K562 (cell line): Measurements from ENCODE around the gene PRKAA1. TPM values are rescaled to one million over a fixed set of nuclear protein-coding genes. Genes with fewer than 3 reads are reported as not detected.
A peak's percentile ranks its signal among the peaks of the same experiment; 100 is the strongest.

Experiments
- BCOR ChIP-seq: fragments of 450-650 bp; IDR thresholded peaks from 2 replicates; pipeline ENCODE4 v1.6.1; 2016
- E4F1 ChIP-seq: fragments of 250-450 bp; sonication (Bioruptor Pico); IDR thresholded peaks from 2 replicates; pipeline ENCODE4 v1.5.0; 2021; ENCODE audit warnings: mild to moderate bottlenecking, borderline replicate concordance
- GTF2F1 ChIP-seq: IDR thresholded peaks from 2 replicates; pipeline ENCODE4 v1.6.1; 2011; ENCODE audit warnings: low read depth, low read length, improper control_type of control experiment
- HBP1 ChIP-seq: fragments of 450-650 bp; formaldehyde crosslinking; IDR thresholded peaks from 2 replicates; pipeline ENCODE4 v1.4.0; 2022; ENCODE audit warnings: missing genetic modification characterization
- HINFP ChIP-seq: fragments of 450-650 bp; conservative IDR thresholded peaks from 2 replicates; pipeline ENCODE4 v1.6.1; 2016; ENCODE audit warnings: missing genetic modification characterization, low read depth, mild to moderate bottlenecking, control low read depth, missing compliant biosample characterization
- HMGN3 ChIP-seq: IDR thresholded peaks from 2 replicates; pipeline ENCODE4 v1.6.1; 2011; ENCODE audit warnings: borderline replicate concordance, low read depth, mild to moderate bottlenecking, mixed read lengths, low read length; ENCODE audit not compliant: insufficient read length; ENCODE audit errors: extremely low read depth
- MBD2 ChIP-seq: sonication (generic); IDR thresholded peaks from 2 replicates; pipeline ENCODE4 v1.6.1; 2016; ENCODE audit warnings: low read depth, borderline replicate concordance
- MNT ChIP-seq, 2 experiments: fragments of 450-650 bp; conservative IDR thresholded peaks; 2 replicates each; pipeline ENCODE4 v1.6.1; 2017; ENCODE audit warnings: mild to moderate bottlenecking in 2 of 2, moderate library complexity in 2 of 2
- MYC ChIP-seq, 2 experiments: fragments of 250-450 bp in 1 of 2; sonication (Bioruptor Pico) in 1 of 2; IDR thresholded peaks; 2 replicates each; pipeline versions ENCODE4 v1.5.1 to v1.6.1; 2012 to 2021; ENCODE audit warnings: low read depth in 2 of 2, borderline replicate concordance in 1 of 2, improper control_type of control experiment in 1 of 2, low read length in 1 of 2, mild to moderate bottlenecking in 1 of 2, moderate library complexity in 1 of 2
- PML ChIP-seq: IDR thresholded peaks from 2 replicates; pipeline ENCODE4 v1.6.1; 2012; ENCODE audit warnings: low read length, inconsistent platforms
- RAD51 ChIP-seq: fragments of 450-650 bp; IDR thresholded peaks from 2 replicates; pipeline ENCODE4 v1.7.1; 2016; ENCODE audit warnings: low read depth, mild to moderate bottlenecking, borderline replicate concordance
- RNF2 ChIP-seq: sonication (generic); IDR thresholded peaks from 2 replicates; pipeline ENCODE4 v1.6.1; 2016
- ZNF436 ChIP-seq: fragments of 250-450, 450-650 bp; sonication (Bioruptor Pico); formaldehyde crosslinking; IDR thresholded peaks from 2 replicates; pipeline ENCODE4 v1.7.0; 2020; ENCODE audit warnings: mild to moderate bottlenecking
- ZNF511 ChIP-seq: sonication (generic); formaldehyde crosslinking; IDR thresholded peaks from 2 replicates; pipeline ENCODE4 v1.8.0; 2022; ENCODE audit warnings: mild to moderate bottlenecking, missing genetic modification reagents
- ZNF639 ChIP-seq, 2 experiments: fragments of 200-800 bp in 1 of 2; sonication (Bioruptor generic) in 1 of 2; sonication (generic) in 1 of 2; formaldehyde crosslinking in 1 of 2; IDR thresholded peaks in 1 of 2; conservative IDR thresholded peaks in 1 of 2; 2 replicates each; pipeline versions ENCODE4 v1.5.0 to v1.6.1; 2016 to 2020; ENCODE audit warnings: missing compliant biosample characterization in 1 of 2, missing genetic modification characterization in 1 of 2, missing genetic modification reagents in 1 of 2
- polyA plus RNA-seq, 8 experiments: library from polyadenylated mRNA; depleted of rRNA in 4 of 8; stranded (reverse) in 5 of 8; unstranded in 3 of 8; fragments of >200 nt; fragmentation: Nextera tagmentation in 2 of 8; fragmentation: Illumina TruSeq in 1 of 8; extraction: Ambion mirVana in 2 of 8; extraction: Trizol in 1 of 8; gene quantifications; 2 replicates each; pipeline versions ENCODE4 v1.2.1 to v1.2.3, GENCODE V29; 2011 to 2014; ENCODE audit warnings: inconsistent platforms in 1 of 8, missing spikeins in 1 of 8
- total RNA-seq, 7 experiments: library from RNA; depleted of rRNA in 6 of 7; stranded (reverse); fragments of >200 nt in 6 of 7; fragmentation: Illumina TruSeq in 2 of 7; extraction: Trizol in 2 of 7; gene quantifications; 2 replicates each; pipeline versions ENCODE4 v1.2.1 to v1.2.3, GENCODE V29; 2011 to 2021; ENCODE audit warnings: low replicate concordance in 1 of 7

The PRKAA1 gene
- total and polyA plus RNA-seq, 9 of the 15 experiments (the other 6 are each of a cell fraction or from before 2014, with no cell fraction given) = 24.5 to 84.0 (median 51.4) TPM

- no peak for TF ChIP-seq E4F1 (CRISPR knock-in tag)
- TF ChIP-seq ZNF511 (CRISPR knock-in tag) = peak; percentile 41; the same call in 1 of the 2 replicates
- peak; percentile 42; the same call in 1 of the 2 replicates for TF ChIP-seq MBD2
- TF ChIP-seq RAD51 = no peak
- TF ChIP-seq HBP1 (CRISPR knock-in tag) = peak; percentile 63; the same call in 1 of the 2 replicates
- peak; percentile 41; the same call in 1 of the 2 replicates for TF ChIP-seq PML
- peak; percentile 85 for TF ChIP-seq HMGN3
- 0 out of 2 replicates have a peak, but pooled peaks have one; percentile 24 for TF ChIP-seq ZNF436 (CRISPR knock-in tag)
- peak; percentile 58 to 83; a peak in 3 of 4 replicates for TF ChIP-seq MNT (conservative IDR thresholded peaks at IDR 0.05)
- peak; percentile 7; the same call in 1 of the 2 replicates for TF ChIP-seq RNF2
- 0 out of 2 replicates have a peak, but pooled peaks have one; percentile 16 for TF ChIP-seq BCOR
- peak in 1 of 2 experiments; percentile 67; a peak in 2 of 4 replicates for TF ChIP-seq ZNF639 (CRISPR knock-in tag; conservative IDR thresholded peaks at IDR 0.05 in 1 of 2, IDR thresholded peaks at IDR 0.05 in 1 of 2)
- 0 out of 2 replicates have a peak, but pooled peaks have one; percentile 69 for TF ChIP-seq GTF2F1
- 0 out of 2 replicates have a peak, but pooled peaks have one; percentile 7 for TF ChIP-seq HINFP (tag)
- TF ChIP-seq MYC (IDR thresholded peaks at IDR 0.05; ENCODE audit: low read depth, low read length) = peak; percentile 68
- peak; percentile 36; the same call in 1 of the 2 replicates for TF ChIP-seq MYC (CRISPR knock-in tag; IDR thresholded peaks at IDR 0.05; ENCODE audit: borderline replicate concordance, low read depth)
Measured at GRCh38 chr5:40798012-40798800, at the start of gene PRKAA1 (continued).
